ENCODE measurements around the gene CPM.

CPM gene

DNA sequence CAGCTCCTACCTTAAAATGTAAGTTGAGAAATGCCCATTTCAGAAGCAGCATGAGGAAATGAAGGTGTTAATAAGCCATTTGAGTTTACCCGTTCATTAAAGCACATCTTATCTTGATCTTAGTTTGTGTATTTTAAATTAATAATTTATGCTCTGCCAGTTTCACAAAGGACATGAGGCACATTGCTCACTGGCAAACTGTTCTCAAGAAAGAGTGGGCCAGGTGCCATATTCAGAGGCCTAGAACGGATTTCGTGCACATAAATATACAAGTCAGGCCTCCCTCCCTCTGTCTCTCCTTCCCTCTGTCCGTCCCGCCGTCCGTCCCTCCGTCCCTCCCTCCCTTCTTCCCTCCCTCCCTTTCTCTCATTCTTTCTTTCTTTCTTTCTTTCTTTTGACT, 29.5 kb downstream of the CPM start:
- no peak for DNase-seq

DNA sequence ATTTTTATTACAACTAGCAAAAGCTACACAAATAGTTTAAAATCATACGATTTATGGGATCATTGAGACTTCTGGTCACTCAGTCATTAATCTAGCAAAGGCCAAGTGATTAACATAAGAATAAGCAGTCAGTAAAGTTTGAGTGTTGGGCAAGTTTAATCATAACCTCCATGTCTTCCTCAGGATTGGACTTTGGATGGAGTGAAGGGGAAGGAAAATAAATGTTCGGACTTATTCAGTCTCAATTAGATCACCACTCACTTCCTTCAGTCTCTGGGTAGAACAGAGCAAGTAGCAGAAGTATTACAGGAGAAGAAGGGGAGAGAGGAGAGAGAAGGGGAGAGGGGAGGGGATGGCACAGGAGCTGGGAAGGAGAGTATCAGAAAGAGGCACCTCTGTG, 31.4 kb downstream of the CPM start:
- no peak for DNase-seq

DNA sequence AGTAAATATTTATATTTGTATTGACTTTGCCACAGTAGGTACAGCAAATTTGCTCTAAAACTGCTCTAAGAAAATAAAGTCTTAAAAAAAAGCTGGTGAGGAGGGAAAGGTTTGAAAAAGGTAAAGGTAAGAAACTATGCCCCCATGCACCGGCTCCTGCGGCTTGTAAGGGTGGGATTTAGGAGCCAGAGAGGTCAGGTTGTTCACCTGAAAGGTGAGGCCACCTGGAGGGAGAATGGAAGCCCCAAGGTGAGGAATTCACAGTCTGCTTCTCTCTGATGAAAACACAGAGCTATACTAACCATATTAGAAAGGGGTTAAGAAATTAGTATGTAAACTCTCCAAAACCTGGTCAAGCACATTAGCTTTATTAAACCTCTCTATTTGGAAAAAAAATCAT, 31.8 kb downstream of the CPM start:
- DNase-seq: no peak

DNA sequence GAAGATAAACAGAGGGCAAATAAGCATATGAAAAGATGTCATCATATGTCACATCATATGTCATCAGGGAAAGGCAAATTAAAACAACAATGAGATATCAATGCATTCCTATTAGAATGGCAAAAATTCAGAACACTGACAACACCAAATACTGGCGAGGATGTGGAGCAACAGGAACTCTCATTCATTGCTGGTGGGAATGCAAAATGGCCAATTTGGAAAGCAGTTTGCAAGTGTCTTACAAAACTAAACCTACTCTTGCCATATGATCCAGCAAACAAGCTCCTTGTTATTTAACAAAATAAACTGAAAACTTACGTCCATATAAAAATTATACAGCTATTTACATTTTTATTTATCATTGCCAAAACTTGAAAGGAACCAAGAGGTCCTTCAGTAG, 32.7 kb downstream of the CPM start:
- no peak for DNase-seq

DNA sequence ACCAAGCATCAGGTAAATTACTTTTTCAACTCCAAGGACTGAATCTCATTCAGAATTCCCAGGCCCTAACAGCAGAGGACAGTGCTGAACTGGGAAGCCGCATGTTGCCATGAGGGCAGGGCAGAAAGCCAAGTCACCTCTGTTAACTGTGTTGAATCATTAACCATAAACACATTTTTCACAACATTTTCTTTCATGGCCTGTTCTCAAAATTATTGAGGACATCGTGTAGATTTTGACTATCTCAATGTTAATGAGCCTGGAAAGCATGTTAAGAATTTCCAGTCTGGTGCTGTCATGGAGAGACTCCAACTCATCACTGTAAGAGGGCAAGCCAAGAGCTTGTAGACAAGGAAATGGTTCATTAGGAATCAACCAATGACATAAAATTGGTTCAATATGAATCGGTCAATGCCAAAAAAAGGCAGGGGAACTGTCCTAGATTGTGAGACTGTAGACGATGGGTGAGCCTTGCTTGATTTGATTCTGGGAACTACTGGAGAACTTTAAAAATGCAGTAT, 33.7 kb downstream of the CPM start:
- DNase-seq: peak; percentile 93

DNA sequence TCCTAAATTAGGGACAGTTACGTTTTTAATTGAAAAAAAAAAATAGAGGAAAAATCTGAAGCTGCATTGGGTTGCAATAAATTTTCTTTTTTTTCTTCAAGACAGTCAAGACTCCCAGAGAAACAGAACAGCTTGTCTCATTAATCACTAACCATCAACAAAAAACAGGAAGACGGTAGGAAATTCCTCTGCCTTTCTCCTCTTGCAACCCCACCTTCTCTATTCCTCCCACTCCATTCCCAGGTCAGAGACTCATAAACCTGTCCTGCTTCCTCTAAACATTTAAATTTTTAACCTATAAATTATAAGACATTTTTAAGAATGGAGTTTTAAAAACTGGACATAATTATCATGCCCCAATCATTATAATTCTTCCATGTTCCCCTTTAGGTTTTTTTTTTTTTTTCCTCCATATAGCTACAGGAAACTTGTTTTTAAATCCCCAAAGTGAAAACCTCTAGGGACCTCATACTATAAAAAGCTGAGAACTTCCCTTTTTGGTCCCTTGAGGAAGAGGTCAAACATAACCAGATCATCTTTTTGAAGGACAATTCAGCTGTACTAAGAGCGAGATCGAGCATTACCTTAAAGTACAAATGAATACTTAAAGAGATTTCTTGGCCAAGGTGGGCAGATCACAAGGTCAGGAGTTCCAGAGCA, 36.0 kb downstream of the CPM start:
- peak; percentile 8 for DNase-seq

DNA sequence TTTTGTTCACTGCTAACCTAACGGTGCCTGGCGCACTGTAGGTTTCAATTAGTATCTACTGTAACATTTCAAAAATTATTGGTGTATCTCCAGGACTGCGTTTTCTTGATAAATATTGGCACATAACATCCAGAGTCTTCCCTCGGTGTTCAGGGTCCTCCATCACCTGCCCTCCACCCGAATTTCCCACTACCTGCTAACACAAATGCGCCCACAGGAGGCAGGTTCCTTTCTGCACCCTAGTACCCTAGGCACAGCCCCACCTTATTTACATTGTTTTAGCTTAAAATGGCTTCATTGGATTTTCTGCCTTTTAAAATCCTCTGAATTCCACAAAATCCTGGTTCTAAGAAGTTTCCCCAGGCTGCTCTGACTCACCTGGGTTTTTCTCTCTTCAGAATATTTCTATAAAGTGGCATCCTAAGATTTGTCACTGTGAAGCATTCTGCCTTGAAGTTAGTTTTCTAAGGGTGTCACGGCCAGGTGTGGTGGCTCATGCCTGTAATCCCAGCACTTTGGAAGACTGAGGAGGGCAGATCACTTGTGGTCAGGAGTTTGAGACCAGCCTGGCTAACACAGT, 38.6 kb downstream of the CPM start:
- no peak for DNase-seq

DNA sequence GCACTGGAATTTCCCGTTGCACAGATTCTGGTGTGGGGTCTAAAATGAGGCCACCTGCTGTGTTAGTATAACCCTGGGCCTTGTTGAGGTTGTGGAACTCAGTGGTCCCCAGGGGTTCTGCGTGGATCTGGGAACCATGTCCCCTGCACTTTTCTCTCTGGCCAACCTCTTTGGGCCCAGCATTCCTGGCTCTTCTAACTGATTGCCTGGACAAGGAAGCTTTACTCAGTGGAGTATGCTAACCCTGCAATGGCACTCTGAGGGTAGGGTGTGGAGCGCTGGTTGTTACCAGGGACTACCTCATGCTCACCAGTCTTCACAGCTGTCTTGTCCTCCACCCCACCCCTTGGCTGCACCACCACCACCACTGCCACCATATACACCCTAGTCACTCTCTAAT, 39.2 kb downstream of the CPM start:
- DNase-seq: no peak

DNA sequence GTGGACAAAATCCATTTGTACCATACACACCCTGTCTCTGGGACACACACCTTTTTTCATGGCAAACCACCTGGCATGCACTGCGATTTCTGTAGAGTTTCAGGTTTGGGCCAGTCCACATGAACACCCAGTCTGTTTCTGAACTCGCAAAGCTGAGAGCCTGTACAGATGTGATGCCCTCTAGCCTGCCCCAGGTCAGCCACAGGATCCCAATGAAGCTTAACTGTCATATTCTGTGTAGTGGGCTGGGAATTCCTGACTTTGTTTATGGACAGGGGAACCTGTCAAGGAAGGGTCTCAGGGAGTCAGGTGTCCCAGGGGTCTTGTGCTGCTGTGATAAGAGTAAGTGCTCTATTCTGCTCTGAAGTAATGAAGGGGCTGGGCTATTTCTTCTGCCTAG, 39.8 kb downstream of the CPM start:
- no peak for DNase-seq

DNA sequence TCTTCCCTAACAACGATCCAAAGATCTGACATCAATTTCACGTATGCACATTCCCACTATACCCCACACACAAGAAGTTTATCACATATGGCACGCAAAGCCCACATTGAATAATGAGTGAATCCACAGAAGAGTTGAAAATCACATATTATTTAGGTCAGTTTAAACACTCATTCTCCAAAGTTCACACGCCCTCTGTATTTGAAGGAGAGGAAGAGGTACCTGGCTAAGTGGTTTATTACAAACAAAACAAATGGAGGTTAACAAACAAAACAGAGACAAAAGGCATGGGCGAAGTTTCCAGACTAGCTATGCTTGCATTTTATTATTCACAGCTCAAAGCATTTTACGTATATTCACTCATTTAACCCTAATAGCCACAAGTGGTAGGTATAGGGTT, 41.8 kb downstream of the CPM start:
- no peak for DNase-seq

DNA sequence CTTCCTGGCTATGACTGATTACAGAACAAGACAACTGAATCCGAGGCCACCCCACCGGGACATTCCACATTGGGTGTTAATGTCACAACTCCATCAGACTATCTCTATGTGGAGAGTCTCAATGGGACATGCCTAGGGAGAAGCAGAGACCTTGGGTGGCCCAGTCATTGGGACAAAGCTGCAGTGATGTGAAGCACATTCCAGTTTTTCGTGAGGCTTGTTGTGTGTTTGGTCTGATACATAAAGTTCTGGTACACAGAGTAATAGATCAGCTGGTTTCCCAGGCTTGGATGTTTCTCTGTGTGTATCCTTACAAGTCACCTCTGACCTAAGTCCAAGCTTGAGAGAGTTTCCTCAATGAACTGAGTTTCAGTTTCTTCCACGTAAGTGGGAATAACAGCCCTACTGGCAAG, 42.3 kb downstream of the CPM start:
- no peak for DNase-seq

DNA sequence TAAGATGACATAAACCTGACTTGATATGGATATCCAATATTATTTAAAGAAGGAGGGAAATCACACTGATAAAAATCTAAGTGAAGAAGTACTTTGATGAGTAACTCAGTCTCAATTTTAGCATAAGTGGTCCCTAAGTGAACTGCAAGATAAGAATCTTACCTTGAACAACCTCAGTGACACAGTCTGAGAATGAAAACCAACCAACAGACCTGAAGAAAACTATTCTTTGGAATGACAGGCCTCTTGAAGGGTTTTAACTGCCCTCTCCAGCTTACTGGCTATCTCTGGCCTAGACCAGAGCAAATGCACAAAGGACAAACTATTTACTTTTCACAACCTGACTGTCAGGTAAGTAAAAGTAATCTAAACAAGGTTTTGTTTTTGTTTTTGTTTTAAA, 44.7 kb downstream of the CPM start:
- no peak for DNase-seq

DNA sequence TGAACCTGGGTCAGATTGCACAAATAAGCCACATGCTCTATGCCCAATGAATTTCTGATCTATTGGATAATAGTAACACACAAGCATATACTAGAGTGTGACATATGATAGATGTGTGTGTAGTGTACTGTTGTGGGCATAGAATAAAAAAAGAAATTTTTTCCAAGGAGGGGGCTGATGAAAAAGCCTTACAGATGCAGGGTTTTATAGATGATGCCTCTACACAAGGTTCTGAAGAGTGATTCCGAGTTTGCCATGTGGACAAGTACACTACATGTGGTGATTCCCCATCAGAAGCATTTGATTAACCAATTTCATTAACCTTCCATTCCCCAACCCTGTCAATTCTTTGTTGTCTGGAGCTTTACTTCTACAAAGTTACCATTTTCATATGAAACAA, 45.3 kb downstream of the CPM start:
- DNase-seq: no peak

DNA sequence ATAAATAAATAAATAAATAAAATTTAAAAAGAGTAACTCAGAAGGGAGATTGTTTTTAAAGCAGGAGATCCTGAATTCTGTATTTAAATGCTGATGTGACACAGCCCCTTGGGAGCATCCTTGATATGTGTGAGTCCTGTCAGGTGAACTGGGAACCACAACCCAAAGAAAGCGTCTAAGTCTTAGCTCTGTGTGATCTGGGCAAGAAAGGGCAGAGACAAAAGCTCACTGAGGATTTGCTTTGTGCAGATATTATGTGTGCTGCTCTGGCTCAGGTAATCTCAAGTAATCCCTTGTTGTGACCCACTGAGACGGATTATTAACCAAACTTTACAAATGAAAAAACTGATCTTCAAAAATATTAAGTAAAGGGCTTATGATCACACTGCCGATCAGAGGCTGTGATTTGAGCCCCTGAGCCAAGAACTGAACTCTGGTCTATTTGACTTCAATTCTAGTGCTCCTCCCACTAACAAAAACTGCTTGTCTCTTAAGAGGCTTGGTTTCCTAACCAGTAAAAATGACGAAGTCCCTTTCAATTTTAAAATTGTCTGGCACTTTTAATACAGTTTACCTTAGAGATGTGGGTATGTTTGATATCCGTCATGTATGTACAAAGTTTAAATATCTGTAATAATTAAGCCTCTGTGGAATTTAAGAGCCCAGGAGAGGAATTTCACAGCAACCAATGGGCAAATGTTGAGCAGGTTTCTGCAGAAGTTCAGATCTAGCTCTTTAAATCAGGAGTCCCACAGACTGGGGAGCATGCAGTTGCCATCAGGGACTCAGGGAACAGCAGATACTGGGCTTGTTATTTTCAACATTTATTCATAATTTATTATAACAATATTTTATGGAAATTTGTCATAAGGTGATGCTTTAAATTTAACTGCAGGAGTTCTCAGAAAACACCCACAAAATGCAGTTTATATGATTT, 46.1 kb downstream of the CPM start:
- no peak for DNase-seq

DNA sequence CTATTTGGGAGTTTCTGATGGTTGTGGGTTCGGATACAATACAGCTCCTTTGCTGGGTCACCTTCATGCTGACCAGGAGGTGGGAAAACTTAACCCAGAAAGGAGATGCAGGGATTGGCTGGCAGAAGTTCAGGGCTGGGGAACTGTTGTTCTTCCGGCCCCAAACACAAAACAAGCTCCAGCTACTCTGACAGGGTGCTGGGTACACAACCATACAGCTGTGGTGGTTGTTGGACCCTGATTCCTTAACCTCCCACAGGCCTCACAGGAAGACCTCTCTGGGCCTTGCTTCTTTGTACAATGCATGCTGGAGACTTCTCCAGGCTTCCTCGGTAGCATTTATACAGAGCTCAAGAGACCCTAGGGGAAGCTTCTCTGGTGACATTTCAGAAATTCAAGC, 47.6 kb downstream of the CPM start:
- no peak for DNase-seq

DNA sequence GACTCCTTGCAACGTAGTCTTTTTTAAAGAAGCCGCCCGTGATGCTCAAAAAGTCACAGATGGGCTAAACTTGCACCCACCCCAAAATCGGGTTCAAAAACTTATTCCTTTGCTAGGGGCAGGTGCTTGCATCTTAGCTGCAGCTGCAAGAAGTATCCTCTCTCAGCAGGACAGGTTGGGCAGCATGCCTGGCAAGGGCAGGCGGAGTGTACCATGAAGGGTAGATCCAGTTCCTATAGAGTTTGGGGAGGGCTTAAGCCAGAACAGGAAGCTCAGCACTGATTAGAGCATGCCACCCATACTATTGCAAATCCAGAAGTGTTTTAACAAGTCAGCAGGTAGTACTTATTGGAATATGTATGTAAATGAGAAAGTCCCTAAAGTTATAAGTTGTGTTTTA, 48.7 kb downstream of the CPM start:
- no peak for DNase-seq

DNA sequence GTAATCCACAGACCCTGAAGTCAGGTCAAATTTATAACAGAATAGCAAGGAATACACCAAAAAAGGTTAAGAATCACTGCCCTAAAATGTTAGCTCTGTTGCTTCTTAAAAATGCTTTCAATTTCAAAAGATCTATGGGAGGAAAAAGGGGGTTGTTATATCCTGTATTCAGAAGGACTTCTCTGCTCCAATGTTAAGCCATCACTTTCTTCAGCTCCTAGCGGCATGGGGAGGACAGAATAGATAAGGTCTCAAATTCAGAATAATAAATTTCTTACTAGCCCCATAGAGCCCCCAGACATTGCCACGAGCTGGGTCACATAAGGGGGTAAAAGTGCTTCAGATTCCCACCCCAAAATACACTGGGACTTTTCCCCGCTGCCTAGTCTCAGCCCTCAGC, 49.8 kb downstream of the CPM start:
- no peak for DNase-seq

DNA sequence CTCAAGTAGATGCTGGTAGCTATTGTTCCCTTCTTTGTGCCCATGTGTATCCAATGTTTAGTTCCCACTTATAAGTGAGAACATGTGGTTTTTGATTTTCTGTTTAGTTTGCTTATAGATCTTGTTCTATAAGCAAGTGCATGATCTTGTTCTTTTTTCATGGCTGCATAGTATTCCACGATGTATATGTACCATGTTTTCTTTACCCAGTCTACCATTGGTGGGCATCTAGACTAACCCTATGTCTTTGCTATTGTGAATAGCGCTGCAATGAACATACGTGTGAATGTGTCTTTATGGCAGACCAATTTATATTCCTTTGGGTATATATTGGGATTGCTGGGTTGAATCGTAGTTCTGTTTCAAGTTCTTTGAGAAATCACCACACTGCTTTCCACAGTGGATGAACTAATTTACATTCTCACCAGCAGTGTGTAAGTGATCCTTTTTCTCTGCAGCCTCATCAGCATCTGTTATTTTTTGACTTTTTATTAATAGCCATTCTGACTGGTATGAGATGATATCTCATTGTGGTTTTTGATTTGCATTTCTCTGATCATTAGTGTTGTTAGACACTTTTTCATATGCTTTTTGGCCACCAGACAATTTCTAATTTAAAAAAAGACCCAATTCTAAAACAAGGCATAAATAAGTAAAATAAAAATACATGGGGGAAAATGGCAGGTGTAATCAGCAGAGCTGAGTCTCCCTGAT, 50.6 kb downstream of the CPM start:
- no peak for DNase-seq

DNA sequence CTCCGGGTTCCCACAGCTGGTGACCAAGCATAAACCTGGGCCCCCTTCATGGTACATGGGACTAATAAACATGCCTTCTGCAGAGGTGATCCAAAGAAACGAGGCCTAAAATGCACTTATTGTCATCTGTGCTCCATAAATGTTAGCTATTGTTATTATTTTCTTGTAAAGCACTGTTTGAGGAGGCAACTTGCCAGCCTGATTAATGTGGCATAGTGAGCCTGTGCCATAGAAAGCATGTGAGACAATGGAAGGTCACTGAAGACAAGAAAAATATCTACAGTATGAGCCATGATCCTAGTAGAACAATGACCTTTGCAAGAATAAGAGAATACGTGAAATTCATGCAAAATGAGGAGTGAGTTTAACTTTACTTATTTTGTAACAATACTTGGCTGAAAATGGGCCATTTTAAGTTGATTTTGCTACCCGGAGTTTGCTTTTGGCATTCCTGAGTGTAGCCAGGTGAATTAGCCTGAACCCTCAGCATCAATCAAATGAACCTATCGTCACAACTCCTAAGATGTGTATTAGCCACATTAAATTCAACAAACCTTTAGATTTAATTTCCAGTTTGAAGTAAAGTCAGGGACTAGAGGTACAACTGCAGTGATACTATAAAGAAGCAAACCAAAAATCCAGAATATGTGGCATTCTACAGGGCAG, 52.2 kb downstream of the CPM start:
- DNase-seq: no peak

DNA sequence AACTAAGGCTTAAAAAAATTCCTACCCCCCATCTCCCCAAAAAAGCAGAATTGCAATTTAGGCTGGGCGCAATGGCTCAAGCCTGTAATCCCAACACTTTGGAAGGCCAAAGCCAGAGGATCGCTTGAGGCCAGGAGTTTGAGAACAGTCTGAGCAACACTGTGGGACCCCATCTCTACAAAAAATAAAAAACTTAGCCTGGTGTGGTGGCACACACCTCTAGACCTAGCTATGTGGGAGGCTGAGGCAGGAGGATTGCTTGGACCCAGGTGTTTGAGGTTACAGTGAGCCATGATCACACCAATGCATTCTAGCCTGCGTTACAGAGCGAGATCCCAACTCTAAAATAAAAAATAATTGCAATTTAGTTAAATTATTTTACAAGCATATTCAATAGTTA, 54.1 kb downstream of the CPM start:
- DNase-seq: no peak

DNA sequence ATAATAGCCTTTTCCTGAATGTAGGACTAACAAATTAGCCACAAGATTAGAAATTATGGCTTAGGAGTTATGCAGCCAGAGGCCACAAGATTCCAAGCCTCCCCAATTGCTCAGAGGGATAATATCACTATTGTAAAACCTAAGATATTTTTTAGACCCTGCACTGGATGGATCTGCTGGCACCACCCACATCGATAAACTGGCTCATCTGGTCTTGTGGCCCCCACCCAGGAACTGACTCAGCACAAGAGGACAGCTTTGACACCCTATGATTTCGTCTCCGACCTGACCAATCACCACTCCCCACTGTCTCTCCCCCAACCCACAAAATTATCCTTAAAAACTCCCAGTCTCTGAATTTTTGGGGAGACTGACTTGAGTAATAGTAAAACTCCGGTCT, 54.7 kb downstream of the CPM start:
- no peak for DNase-seq

DNA sequence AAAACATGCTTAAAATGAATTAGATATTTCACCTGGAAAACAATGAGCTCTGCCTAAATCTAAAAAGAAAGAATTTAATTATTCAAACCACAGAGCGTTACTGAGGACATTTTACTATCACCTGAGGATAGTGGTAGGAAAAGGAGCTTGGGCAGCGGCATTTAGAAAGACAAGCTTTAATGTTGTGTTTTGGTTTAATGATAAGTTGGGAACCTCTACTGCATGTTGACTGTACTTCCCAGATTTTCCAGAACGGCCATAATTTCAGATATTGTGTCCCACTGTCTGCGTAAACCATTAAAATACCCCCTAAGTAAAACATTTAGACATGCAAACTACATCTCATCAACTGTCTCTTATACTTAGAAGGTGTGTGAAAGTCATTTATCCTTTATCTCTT, 55.4 kb downstream of the CPM start:
- DNase-seq: no peak

DNA sequence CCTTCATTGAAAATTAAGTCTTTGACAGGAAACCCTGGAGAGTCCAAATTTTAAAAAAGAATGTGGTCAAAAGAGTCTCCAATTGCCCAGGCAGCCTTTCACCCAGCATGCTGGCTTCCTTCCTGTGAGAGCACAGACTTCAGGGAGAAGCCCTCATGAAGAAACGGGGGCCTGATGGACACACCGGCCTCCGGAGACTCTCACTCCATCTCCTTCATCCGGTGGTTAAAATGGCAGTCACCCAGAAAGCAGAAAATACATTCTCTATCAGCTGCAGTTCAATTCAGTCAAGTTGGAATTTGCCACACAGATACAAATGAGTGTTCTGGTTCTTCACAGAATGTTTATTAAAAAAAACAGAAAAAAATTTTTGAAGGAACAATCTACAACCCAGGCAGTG, 56.5 kb downstream of the CPM start:
- peak; percentile 12 for DNase-seq

All from fibroblast of upper back skin (primary cell).